CD4-positive, alpha-beta T cell treated with Interleukin-1 beta for 1 hour (primary cell): Measurements from ENCODE around the gene FARS2.
A peak's percentile ranks its signal among the peaks of the same experiment; 100 is the strongest.

Source experiments
- DNase-seq, 2 donors: peaks; one replicate each; pipeline ENCODE4 v3.0.0-alpha.2; 2020 to 2022

Gene FARS2

DNA sequence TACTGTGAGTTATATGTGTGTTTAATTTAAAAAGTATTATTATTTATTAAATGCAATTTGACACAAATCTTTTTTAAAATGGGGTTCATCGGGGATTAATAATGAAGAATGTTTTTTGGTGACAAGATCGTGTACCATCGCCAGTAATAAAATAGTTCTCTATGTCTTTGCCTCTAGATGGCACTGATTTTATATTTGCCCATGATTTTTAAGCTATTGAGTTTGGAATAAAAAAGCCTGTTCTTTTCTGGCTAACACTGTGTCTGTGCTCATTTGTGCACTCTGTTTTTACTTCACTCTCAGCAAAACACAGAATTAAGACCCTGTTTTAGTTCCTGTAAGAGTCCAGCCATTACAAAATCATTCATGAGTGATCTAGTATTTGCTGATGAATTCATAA, 127.0 kb downstream of the FARS2 start:
- no peak for DNase-seq

DNA sequence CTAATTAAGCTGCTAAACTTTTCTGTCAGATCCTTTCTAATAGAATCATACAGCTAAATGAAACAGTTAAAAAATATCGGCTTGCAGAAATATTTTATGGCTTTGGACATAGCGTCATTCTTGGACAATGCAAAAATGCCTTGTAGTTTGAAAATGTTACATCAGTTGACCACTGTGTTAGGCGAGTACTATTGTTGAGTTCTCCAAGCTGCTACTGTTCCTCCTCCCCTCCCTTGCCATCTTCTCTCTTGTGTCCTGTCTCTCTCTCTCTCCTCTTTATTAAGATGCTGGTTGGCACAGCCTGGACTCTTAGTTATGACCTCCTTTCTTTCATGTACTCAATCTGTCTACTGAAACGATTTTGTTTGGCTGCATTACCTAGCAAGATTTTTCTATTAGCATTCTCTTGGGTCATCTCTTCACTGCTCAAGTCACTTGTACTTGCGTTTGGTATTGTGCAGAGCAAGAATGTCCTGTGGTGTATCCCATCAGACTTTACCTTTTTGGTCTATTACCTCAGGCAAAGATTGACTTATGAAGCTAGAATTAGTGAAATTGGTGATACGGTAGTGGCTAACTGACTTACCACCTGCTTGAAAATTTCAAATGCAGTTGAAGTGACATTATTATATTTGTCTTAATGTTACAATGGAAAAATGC, 127.9 kb downstream of the FARS2 start:
- DNase-seq: no peak

GRCh38 chr6:5390177-5390576, 128.9 kb downstream of the FARS2 start:
- DNase-seq: no peak

DNA sequence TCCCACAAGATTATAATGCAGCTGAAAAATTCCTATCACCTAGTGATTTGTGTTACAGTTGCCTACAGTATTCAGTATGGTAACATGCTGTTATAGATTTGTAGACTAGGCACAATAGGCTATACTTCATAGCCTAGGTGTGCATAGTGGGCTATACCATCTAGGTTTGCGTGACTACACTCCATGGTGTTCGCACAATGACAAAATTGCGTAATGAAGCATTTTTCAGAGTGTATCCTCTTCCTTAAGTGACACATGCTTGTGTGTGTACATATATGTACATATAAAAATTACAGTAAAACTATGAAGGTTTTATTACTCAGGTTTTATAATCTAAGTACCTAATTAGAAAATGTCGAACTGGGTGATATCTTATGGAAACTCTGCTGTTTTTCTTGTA, 133.0 kb downstream of the FARS2 start:
- no peak for DNase-seq

DNA sequence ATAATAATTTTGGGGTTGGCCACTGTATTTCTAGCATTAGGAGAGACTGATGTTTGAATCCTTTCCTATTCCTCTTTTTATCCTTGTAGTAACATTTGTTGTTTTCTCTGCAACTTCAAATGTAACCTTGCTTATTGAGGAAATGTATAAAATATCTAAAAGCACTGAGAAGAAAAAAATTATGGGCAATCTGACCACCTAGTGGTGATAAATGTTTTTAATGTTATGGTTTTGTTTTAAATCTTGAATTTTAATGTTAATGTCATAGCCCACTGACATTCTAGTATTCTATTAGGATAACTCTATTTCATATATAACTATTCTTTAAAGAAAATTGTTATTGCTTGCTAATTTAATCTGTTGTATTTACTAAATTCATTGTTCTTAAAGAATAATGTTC, 134.4 kb downstream of the FARS2 start:
- DNase-seq: no peak

DNA sequence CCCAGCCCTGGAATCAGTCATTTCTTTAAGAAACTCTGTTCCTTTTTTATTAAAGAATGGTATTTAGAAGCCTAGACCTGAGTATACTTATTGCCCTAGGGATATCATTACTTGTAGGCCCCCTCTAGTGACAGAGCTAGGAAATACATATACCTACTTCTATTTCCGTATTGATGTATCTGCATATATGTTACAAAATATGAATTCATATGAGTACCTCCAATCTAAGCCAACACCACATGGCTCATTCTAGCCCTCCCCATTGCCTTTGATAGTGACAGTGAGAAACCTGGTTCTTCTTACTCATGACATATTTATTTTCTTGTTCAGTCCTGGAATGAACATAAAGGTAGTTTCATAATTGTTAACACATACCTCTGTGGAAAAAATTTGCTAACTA, 137.2 kb downstream of the FARS2 start:
- DNase-seq: peak in 1 of 2 donors; percentile 46

GRCh38 chr6:5399391-5399790, 138.1 kb downstream of the FARS2 start:
- no peak for DNase-seq

DNA sequence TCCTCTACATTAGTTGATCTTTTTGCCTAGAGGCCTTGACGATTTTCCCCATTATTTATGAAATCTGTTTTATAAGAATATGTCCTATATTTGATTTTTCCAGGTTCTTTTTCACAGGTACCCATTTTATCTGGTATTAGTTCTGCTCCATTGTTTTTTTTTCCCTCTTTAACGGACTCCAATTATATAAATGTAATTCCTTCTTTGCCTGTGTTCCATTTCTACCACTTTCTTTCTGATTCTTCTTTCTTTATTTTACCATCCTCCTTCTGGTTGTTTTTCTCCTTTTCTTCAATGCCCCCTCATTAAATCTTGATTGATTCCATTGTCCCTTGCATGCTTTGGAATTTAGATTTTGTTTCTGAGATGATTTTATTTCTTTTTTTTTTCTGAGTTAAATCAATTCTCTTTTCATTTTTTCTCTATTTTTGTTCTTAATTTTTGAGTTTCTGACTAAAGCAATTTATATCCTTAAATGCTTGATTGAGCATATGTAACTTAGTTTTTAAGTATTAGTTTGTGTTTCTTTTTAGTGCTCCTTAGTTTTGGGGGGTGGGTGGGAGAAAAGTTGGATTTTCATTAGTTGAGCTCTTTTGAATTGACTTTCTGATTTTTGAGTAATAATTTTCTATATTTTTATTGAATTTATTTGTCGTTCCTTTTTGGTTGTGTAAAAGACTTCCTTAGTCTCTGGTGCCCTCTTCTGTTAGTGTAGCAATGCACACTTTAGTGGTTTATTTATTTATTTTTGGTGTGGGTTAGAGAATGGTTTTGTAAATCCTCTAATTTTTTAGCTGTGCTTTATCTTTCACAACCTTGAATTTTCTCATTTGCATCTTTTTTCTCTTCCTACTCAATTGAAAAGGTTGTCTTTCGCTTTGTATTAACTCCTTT, 140.8 kb downstream of the FARS2 start:
- DNase-seq: peak in 1 of 2 donors; percentile 11

DNA sequence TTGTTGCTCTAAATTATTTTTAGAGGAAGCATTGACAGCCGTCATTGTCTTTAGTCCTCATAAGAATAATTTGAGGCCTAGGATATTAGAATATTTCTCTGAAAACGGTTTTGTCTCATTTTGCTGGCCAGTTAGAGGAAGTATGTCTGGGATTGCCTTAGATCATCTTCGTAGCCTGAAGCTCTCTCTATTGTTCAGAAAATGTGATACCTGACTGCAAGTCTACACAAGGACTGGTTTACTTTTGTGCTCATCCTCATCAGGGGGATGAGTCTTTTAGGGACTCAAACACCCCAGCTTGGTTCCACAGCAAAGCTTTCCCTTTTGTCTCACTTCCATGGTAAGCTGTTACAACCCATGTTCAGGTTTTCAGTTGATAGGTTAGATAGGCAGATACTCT, 141.8 kb downstream of the FARS2 start:
- no peak for DNase-seq

DNA sequence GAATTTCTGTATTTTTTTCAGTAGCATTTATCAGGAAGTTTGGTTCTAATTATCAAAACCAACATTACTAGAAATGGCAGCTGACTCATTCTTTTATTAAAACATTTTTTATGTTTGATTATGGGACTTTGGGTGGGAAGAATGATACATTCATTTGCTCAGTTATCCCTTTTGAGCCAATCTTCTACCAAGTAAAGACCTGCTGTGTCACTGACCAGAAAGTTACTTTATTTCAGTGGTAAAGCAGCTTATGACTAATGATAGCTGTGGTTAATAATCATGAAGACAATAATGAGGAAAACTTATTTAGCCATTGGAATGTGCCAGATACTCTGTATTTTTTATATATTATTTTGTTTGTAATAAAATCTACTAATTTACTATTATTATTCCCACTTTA, 142.3 kb downstream of the FARS2 start:
- no peak for DNase-seq

GRCh38 chr6:5405976-5406375, 144.7 kb downstream of the FARS2 start:
- DNase-seq: no peak

DNA sequence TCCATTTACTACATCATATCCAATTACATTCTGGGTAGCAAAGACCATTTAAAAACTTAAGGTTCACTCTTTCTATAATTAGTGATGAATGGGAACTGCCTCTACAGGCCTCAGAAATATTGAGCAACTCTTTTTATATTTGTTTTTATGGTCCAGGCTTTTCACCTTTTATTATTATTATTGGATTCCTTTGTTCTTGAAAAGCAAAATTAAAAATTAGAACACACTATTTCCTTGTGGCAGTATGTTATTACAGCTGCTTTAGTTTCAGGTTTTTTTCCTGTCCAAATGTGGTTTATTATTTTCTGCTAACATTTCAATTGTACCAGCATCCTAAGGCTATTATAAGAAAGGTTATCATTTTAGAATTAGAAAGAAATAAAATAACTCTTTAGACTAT, 150.1 kb downstream of the FARS2 start:
- no peak for DNase-seq

DNA sequence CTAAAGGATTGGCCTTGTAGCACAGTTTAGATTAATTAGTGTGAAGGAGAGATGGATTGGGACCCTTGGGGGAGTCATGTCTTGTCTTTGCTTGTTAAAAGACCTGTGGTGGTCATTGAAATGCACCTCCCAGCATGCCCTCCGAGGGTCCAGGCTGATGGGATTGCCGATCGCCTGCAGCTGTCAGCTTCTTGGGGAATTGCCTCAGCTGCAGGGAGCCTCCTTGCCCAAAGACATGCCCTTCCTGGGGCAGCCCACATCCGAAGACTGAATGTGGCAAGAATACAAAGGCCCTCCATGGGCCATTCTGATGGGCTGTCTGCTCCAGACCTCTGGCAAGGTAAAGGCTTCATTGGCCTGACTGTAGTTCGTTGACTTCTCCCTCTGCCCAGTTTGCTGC, 150.7 kb downstream of the FARS2 start:
- DNase-seq: no peak

DNA sequence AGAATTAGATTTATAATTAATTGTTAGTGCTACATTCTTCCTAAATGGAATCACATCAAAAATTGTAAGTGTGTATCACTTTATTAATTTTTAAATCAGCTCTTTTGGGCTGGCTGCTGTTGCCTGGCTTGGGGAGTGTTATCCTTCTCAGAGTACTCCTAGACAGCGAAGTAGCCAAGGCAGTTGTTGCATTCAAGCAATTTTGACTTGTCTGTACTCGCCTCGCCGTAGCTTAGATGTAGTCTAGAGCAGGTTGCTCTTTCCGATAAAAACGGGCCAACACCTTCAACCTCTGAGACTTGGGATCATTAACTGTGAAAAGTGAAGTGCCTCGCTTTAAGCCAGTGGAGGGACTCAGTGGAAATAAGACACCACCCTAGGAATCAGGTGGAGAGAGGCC, 151.3 kb downstream of the FARS2 start:
- DNase-seq: no peak

DNA sequence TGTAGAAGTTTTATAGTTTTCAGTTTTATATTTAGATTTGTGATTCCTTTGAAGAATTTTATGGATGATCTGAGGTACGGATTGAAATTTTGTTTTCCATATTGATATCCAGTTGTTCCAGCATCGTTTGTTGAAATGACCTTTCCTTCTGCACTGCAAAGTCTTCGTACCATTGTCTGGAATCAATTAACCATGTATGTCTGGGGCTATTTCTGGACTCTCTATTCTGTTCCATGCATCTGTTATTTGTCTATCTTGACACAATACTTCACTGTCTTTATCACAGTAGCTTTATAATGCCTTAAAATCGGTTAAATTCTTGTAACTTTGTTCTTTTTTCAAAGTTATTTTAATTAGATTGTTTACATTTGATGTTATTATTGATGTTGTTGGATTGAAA, 154.9 kb downstream of the FARS2 start:
- DNase-seq: no peak

GRCh38 chr6:5422321-5422915, 161.1 kb downstream of the FARS2 start:
- peak in 1 of 2 donors; percentile 7 for DNase-seq

DNA sequence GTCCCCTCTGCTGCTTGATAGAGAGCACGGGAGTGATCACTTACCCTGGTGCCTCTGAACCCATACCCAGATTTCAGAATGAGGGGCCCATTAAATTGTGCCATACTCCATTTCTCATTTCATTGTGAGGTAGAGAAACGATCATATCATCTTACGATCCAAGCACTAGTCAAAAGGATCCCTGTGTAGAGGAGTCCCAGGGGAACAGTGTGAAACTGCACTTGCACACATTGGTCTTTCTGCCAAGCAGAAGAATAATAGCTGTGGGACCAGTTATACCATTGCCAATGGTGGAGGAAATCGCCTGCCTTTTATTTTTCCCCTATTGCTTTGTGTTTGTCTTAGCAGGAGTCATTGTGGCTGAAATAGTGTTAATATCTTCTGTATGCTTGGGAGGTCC, 161.9 kb downstream of the FARS2 start:
- DNase-seq: no peak

DNA sequence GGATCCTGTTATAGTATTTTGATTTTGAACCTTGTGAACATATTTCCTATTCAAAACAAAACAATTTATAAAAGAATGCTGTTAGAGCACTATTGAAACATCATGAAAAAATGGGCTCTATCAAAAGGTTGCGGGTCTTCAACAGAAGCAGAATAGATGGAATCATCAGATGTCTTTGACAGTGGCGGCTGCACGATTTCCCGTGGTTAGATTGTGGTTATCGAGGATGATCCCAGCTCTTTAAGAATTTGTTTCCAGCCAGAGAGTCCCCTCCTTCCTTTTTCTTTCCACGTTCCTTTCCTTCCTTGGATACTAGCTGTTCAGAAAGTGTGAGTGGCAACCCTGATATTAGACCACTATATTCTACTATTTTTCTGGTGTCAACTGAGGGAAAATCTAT, 163.4 kb downstream of the FARS2 start:
- no peak for DNase-seq

- DNase-seq: no peak
Observed at GRCh38 chr6:5425267-5425666, 164.0 kb downstream of the FARS2 start.

GRCh38 chr6:5425797-5426196, 164.5 kb downstream of the FARS2 start:
- no peak for DNase-seq

GRCh38 chr6:5427586-5427985, 166.3 kb downstream of the FARS2 start:
- DNase-seq: no peak

GRCh38 chr6:5433324-5433723, 172.0 kb downstream of the FARS2 start:
- DNase-seq: no peak

GRCh38 chr6:5435449-5435848, 174.1 kb downstream of the FARS2 start:
- DNase-seq: no peak

DNA sequence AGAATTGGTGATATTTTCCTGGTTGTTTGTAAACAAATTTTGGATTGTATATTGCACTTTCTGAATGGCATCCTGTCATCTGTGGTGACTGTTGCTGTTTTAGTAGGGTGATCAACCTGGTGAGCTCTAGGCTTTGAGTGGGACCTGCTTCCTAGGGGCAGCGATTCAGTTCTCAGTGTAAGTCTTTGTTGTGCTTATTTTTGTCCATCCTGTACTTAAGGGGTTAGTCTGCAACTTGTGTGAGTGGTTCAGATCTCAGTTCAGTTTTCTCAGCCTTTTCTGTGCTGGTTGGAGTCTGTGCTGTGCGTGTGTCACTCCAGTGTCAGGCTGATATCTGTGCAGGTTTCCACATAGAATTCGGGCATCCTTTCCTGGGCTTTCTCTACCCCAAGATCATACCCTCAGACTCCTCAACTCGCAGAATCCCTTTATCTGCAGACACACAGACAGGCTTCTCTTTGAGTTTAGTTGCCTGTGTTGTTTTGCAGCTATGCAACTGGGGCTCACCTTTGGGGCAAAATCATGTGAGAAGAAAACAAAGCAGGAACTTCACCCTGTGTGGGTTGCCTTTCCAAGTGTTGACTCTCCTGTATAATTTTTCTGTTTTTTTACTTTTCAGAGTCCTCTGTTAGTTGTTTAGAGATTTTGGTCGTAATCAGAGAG, 177.7 kb downstream of the FARS2 start:
- DNase-seq: no peak
